ENCODE measurements around the gene A3GALT2. TPM values are rescaled to one million over a fixed set of nuclear protein-coding genes. Genes with fewer than 3 reads are reported as not detected.

A3GALT2 gene
- total and polyA plus RNA-seq, 9 of the 15 experiments (the other 6 are each of a cell fraction or from before 2014, with no cell fraction given) = not detected

DNA sequence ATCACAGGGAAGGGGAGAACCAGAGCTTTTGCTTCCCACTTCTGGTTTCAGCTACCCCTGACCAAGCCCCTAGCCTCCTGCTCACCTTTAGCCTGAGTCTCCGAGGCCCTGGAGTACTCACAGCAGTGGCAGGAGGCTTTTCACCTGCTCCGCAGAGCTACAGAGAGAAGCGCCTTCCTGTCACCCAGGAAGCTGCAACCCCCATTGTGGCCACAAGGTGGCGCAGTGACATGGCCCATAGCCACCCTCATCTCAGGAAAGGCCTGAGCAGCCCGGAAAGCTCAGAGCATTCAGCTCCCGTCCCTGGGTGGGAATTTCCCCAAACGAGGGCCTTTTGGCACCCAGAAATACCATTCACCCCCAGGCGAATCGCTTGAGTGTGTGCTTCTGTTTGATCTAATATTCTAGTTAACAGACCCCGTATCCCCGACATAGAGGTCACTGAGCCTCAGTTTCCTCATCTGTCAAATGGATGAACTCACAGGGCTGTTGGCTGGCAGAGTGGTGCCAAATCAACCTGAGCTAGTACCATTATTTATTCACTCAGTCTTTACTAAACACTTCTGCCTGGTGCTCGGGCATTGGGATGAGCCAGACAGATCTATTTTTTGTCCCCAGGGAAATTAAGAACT is 25.3 kb downstream of the A3GALT2 start (continued):
- TF ChIP-seq, protein P1, sequence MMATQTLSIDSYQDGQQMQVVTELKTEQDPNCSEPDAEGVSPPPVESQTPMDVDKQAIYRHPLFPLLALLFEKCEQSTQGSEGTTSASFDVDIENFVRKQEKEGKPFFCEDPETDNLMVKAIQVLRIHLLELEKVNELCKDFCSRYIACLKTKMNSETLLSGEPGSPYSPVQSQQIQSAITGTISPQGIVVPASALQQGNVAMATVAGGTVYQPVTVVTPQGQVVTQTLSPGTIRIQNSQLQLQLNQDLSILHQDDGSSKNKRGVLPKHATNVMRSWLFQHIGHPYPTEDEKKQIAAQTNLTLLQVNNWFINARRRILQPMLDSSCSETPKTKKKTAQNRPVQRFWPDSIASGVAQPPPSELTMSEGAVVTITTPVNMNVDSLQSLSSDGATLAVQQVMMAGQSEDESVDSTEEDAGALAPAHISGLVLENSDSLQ (IDR thresholded peaks at IDR 0.05) = no peak
- peak; percentile 67; the same call in 1 of the 2 replicates for TF ChIP-seq HDAC2 (IDR thresholded peaks at IDR 0.05)
- peak; percentile 64 for TF ChIP-seq ETV1 (tag; conservative IDR thresholded peaks at IDR 0.05; ENCODE audit: low read depth)
- TF ChIP-seq, protein P2, sequence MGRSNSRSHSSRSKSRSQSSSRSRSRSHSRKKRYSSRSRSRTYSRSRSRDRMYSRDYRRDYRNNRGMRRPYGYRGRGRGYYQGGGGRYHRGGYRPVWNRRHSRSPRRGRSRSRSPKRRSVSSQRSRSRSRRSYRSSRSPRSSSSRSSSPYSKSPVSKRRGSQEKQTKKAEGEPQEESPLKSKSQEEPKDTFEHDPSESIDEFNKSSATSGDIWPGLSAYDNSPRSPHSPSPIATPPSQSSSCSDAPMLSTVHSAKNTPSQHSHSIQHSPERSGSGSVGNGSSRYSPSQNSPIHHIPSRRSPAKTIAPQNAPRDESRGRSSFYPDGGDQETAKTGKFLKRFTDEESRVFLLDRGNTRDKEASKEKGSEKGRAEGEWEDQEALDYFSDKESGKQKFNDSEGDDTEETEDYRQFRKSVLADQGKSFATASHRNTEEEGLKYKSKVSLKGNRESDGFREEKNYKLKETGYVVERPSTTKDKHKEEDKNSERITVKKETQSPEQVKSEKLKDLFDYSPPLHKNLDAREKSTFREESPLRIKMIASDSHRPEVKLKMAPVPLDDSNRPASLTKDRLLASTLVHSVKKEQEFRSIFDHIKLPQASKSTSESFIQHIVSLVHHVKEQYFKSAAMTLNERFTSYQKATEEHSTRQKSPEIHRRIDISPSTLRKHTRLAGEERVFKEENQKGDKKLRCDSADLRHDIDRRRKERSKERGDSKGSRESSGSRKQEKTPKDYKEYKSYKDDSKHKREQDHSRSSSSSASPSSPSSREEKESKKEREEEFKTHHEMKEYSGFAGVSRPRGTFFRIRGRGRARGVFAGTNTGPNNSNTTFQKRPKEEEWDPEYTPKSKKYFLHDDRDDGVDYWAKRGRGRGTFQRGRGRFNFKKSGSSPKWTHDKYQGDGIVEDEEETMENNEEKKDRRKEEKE (IDR thresholded peaks at IDR 0.05; ENCODE audit: borderline replicate concordance in 1 of 2, control insufficient read depth in 1 of 2, low read depth in 2 of 2, low read length in 1 of 2) = no peak
- no peak for TF ChIP-seq ZNF780A (CRISPR knock-in tag; IDR thresholded peaks at IDR 0.05)
- no peak for TF ChIP-seq MTA2 (IDR thresholded peaks at IDR 0.05; ENCODE audit: low read depth)
